SK-N-SH (cell line): ENCODE results near the gene TMEM98. TPM values are rescaled to one million over a fixed set of nuclear protein-coding genes. Genes with fewer than 3 reads are reported as not detected.

Experiments
- CTCF ChIA-PET: fragments of 300-600, 350-600 bp; formaldehyde crosslinking; extraction: SDS; loops from one replicate; lab custom pipeline; 2021; lab: Yijun Ruan, JAX
- POLR2A ChIA-PET: fragments of 350-600 bp; sonication (Branson Sonifier 250); formaldehyde crosslinking; extraction: SDS; loops from one replicate; lab custom pipeline; 2020; ENCODE audit warnings: antibody characterized with exemption, inconsistent platforms; lab: Yijun Ruan, JAX
- DNase-seq: peaks from one replicate; pipeline ENCODE4 v3.0.0; 2012
- H2AFZ ChIP-seq: fragments of 200-600 bp; sonication (generic); 2 replicates; pipeline ENCODE4 v1.8.1; 2016; ENCODE audit warnings: antibody characterized with exemption, mild to moderate bottlenecking, low read depth
- H3F3A ChIP-seq: fragments of 200-600 bp; sonication (generic); replicated peaks from 2 replicates; pipeline ENCODE3; 2016; ENCODE audit warnings: antibody characterized with exemption, mild to moderate bottlenecking; ENCODE audit not compliant: insufficient read depth
- H3K27ac ChIP-seq, 2 experiments: fragments of 200-500 bp in 1 of 2; fragments of 200-600 bp in 1 of 2; sonication (Bioruptor generic) in 1 of 2; sonication (generic), shearing (Covaris generic) in 1 of 2; 2 replicates each; pipeline versions ENCODE4 v1.5.1 to v1.6.1; 2014 to 2016; ENCODE audit warnings: low read depth in 2 of 2, inconsistent platforms in 1 of 2, low read length in 1 of 2, mild to moderate bottlenecking in 1 of 2, mixed read lengths in 1 of 2
- H3K27me3 ChIP-seq: fragments of 200-600 bp; sonication (generic), shearing (Covaris generic); 2 replicates; pipeline ENCODE4 v1.6.1; 2016; ENCODE audit warnings: mixed run types; ENCODE audit not compliant: insufficient read depth
- H3K36me3 ChIP-seq, 2 experiments: fragments of 200-500 bp in 1 of 2; fragments of 200-600 bp in 1 of 2; sonication (Bioruptor generic) in 1 of 2; sonication (generic) in 1 of 2; replicated peaks in 1 of 2; 2 replicates each; pipeline versions ENCODE3 to v1.5.1; 2014 to 2016; ENCODE audit warnings: low read length in 1 of 2, mild to moderate bottlenecking in 1 of 2; ENCODE audit not compliant: insufficient read depth in 2 of 2, control insufficient read depth in 1 of 2
- H3K4me1 ChIP-seq, 2 experiments: fragments of 200-500 bp in 1 of 2; fragments of 200-600 bp in 1 of 2; sonication (Bioruptor generic) in 1 of 2; sonication (generic), shearing (Covaris generic) in 1 of 2; 2 replicates each; pipeline versions ENCODE4 v1.5.1 to v1.6.1; 2014 to 2016; ENCODE audit warnings: low read depth in 1 of 2, low read length in 1 of 2, mixed run types in 1 of 2; ENCODE audit not compliant: insufficient read depth in 2 of 2, control insufficient read depth in 1 of 2
- H3K4me2 ChIP-seq: fragments of 200-600 bp; sonication (generic), shearing (Covaris generic); 2 replicates; pipeline ENCODE4 v1.6.1; 2017; ENCODE audit warnings: mixed run types
- H3K4me3 ChIP-seq, 2 experiments: fragments of 200-500 bp in 1 of 2; fragments of 200-600 bp in 1 of 2; sonication (Bioruptor generic) in 1 of 2; sonication (generic), shearing (Covaris generic) in 1 of 2; 2 replicates each; pipeline versions ENCODE4 v1.5.1 to v1.8.1; 2014 to 2016; ENCODE audit warnings: low read depth in 2 of 2, inconsistent platforms in 1 of 2, low read length in 1 of 2, mild to moderate bottlenecking in 1 of 2, mixed read lengths in 1 of 2, moderate library complexity in 1 of 2
- H3K79me2 ChIP-seq: fragments of 200-600 bp; sonication (generic); 2 replicates; pipeline ENCODE4 v1.8.1; 2017; ENCODE audit warnings: mild to moderate bottlenecking; ENCODE audit not compliant: insufficient read depth
- H3K9ac ChIP-seq: fragments of 200-600 bp; sonication (generic); 2 replicates; pipeline ENCODE4 v1.6.1; 2017; ENCODE audit warnings: mixed run types
- H3K9me2 ChIP-seq: fragments of 200-600 bp; sonication (generic); 2 replicates; pipeline ENCODE4 v1.6.1; 2017; ENCODE audit warnings: mixed run types
- H3K9me3 ChIP-seq: fragments of 200-600 bp; sonication (generic); 2 replicates; pipeline ENCODE4 v1.6.1; 2017; ENCODE audit warnings: mixed run types, mild to moderate bottlenecking, moderate library complexity
- H4K20me1 ChIP-seq: fragments of 200-600 bp; sonication (generic); 2 replicates; pipeline ENCODE4 v1.6.1; 2017; ENCODE audit warnings: mild to moderate bottlenecking, mixed run types; ENCODE audit not compliant: insufficient read depth
- ELF1 ChIP-seq: IDR thresholded peaks from 2 replicates; pipeline ENCODE4 v1.4.0; 2012
- EP300 ChIP-seq, 2 experiments: IDR thresholded peaks; 2 replicates each; pipeline versions ENCODE4 v1.4.0 to v1.6.1; 2012; ENCODE audit warnings: borderline replicate concordance in 1 of 2, low read depth in 1 of 2, low read length in 1 of 2
- FOXJ3 ChIP-seq: sonication (generic); formaldehyde crosslinking; IDR thresholded peaks from 2 replicates; pipeline ENCODE4 v1.5.1; 2020; ENCODE audit warnings: mild to moderate bottlenecking, missing genetic modification reagents
- MXI1 ChIP-seq: IDR thresholded peaks from 2 replicates; pipeline ENCODE4 v1.6.1; 2012; ENCODE audit warnings: mild to moderate bottlenecking, low read depth, low read length, improper control_type of control experiment
- PBX3 ChIP-seq: IDR thresholded peaks from 2 replicates; pipeline ENCODE4; 2012
- RAD21 ChIP-seq: IDR thresholded peaks from 2 replicates; pipeline ENCODE4 v1.6.1; 2012; ENCODE audit warnings: mild to moderate bottlenecking, low read length
- RCOR1 ChIP-seq: fragments of 150-350 bp; IDR thresholded peaks from 2 replicates; pipeline ENCODE4 v1.6.1; 2017; ENCODE audit warnings: antibody characterized with exemption, low read length
- REST ChIP-seq: IDR thresholded peaks from 2 replicates; pipeline ENCODE4 v1.6.1; 2012; ENCODE audit warnings: mild to moderate bottlenecking, low read depth, low read length, moderate library complexity
- RFX5 ChIP-seq: IDR thresholded peaks from 2 replicates; pipeline ENCODE4 v1.6.1; 2012; ENCODE audit warnings: mild to moderate bottlenecking, improper control_type of control experiment, low read length
- RXRA ChIP-seq: IDR thresholded peaks from 2 replicates; pipeline ENCODE4 v1.4.0; 2012; ENCODE audit warnings: low read depth, mild to moderate bottlenecking, borderline replicate concordance
- SMC3 ChIP-seq: IDR thresholded peaks from 2 replicates; pipeline ENCODE4 v1.6.1; 2012; ENCODE audit warnings: low read depth, low read length, improper control_type of control experiment
- TCF12 ChIP-seq: IDR thresholded peaks from 2 replicates; pipeline ENCODE4 v1.4.0; 2012
- USF2 ChIP-seq: fragments of 150-350 bp; IDR thresholded peaks from 2 replicates; pipeline ENCODE4 v1.6.1; 2017; ENCODE audit warnings: antibody characterized with exemption, low read length, low read depth, borderline replicate concordance
- WGBS: methylation state at CpG from one replicate; pipeline ENCODE4 v1.1.6; 2017; ENCODE audit warnings: low lambda C conversion rate; 5-methylcytosine and 5-hydroxymethylcytosine counted together
- polyA plus RNA-seq, 3 experiments: library from polyadenylated mRNA; depleted of rRNA; stranded (reverse); fragments of >200 nt; gene quantifications; 2 replicates each; pipeline ENCODE4 v1.2.3, GENCODE V29; 2012

TMEM98 gene
- polyA plus RNA-seq, 1 of the 3 experiments (the other 2 are of a cell fraction) = 196 TPM

GRCh38 chr17:32943647-32944191, 15.8 kb downstream of the TMEM98 start:
- Histone ChIP-seq H2AFZ (no peak overlapping the region), H3K9me2 (no peaks in the 10 kb centered on the region), H3F3A (peaks cover 3% of the 10 kb centered on the region), H3K4me1 (no peaks in the 10 kb centered on the region), H3K27ac (no peak overlapping the region), H4K20me1 (no peaks in the 10 kb centered on the region), H3K9ac (no peak overlapping the region), H3K4me3 (no peak overlapping the region), H3K79me2 (no peaks in the 10 kb centered on the region), H3K27me3 (no peaks in the 10 kb centered on the region), H3K36me3 (peaks cover 10 to 18% of the 10 kb centered on the region in 2 experiments), H3K4me2 (no peak overlapping the region), H3K9me3 (no peaks in the 10 kb centered on the region)
- CTCF ChIA-PET = interaction anchor here (0.9 to 1.2 kb wide), 2 partner anchors 15 to 67 kb away, joined by 3 to 4 read pairs; partner anchors contain the start of gene MYO1D
- POLR2A ChIA-PET = no interaction called here
- no peak for DNase-seq
- no peak for TF ChIP-seq RCOR1
- 0 out of 2 replicates have a peak, but pooled peaks have one; percentile 13 for TF ChIP-seq PBX3
- TF ChIP-seq ELF1 = no peak
- TF ChIP-seq EP300 (IDR thresholded peaks at IDR 0.05; ENCODE audit: borderline replicate concordance in 1 of 2, low read depth in 1 of 2, low read length in 1 of 2) = no peak
- TF ChIP-seq RAD21 = no peak
- TF ChIP-seq RXRA = no peak
- 81% methylated on average over 7 of the region's 8 CpGs for WGBS

- Histone ChIP-seq H4K20me1 (no peaks in the 10 kb centered on the region), H3K27ac (no peak overlapping the region), H3K79me2 (no peaks in the 10 kb centered on the region), H3F3A (peaks cover 3% of the 10 kb centered on the region), H3K9me3 (no peaks in the 10 kb centered on the region), H3K36me3 (peaks cover 10 to 15% of the 10 kb centered on the region in 2 experiments), H3K27me3 (no peaks in the 10 kb centered on the region), H3K9me2 (no peaks in the 10 kb centered on the region), H3K9ac (no peak overlapping the region), H3K4me3 (no peak overlapping the region), H3K4me2 (no peak overlapping the region), H2AFZ (no peak overlapping the region), H3K4me1 (no peaks in the 10 kb centered on the region)
- TF ChIP-seq RAD21 (no peak), RFX5 (no peak), FOXJ3 (no peak), REST (no peak), RXRA (no peak), USF2 (no peak), PBX3 (no peak), SMC3 (no peak), MXI1 (no peak), TCF12 (no peak)
- 87% methylated on average over 4 of the region's 4 CpGs for WGBS
- ChIA-PET CTCF (interaction anchor here (1.2 kb wide), 1 partner anchor 15 kb away, joined by 3 read pairs; no protein-coding TSS in a partner anchor), POLR2A (no interaction called here)
- DNase-seq = no peak
Measured at GRCh38 chr17:32944248-32945020, 16.5 kb downstream of the TMEM98 start.
